HPDE6-E6E7 (cell line): ENCODE measurements around the gene VWA1.
"Not testable (repeated sequence)": the region's sequence is repeated elsewhere in the genome, so short reads cannot be mapped to it uniquely, and the experiment has no call there.

Experiments
- DNase-seq: peaks from one replicate; pipeline ENCODE4 v3.0.0; 2011; ENCODE audit warnings: missing footprints; ENCODE audit errors: extremely low spot score

VWA1 gene

GRCh38 chr1:1435106-1435903 lies at the start of gene VWA1:
TSS of gene VWA1 (plus strand) at chr1:1435690. CDS start at chr1:1435749, 59 bp downstream.
- DNase-seq: no peak

GRCh38 chr1:1385931-1386330 lies 49.6 kb upstream of the VWA1 start:
- no peak for DNase-seq

- DNase-seq: no peak
These were observed 48.1 kb upstream of the VWA1 start for GRCh38 chr1:1387098-1388077.

- no peak for DNase-seq
These were observed 47.4 kb upstream of the VWA1 start for GRCh38 chr1:1388078-1388472.

GRCh38 chr1:1390675-1391074 lies 44.8 kb upstream of the VWA1 start:
- no peak for DNase-seq

- no peak for DNase-seq
These were observed 44.3 kb upstream of the VWA1 start for GRCh38 chr1:1391225-1391624.

- DNase-seq: no peak
These were observed 42.5 kb upstream of the VWA1 start for GRCh38 chr1:1393014-1393413.

GRCh38 chr1:1393428-1393827 lies 42.1 kb upstream of the VWA1 start:
- no peak for DNase-seq

- DNase-seq: no peak
These were observed 41.4 kb upstream of the VWA1 start for GRCh38 chr1:1394116-1394515.

GRCh38 chr1:1395166-1395565 lies 40.3 kb upstream of the VWA1 start:
- no peak for DNase-seq

- DNase-seq: no peak
These were observed 37.5 kb upstream of the VWA1 start for GRCh38 chr1:1397839-1398523.

- DNase-seq: no peak
These were observed 36.8 kb upstream of the VWA1 start for GRCh38 chr1:1398677-1399186.

- DNase-seq: peak; percentile 96
These were observed 36.2 kb upstream of the VWA1 start, which contains the start of gene CCNL2 for GRCh38 chr1:1399187-1399871. TSS of gene CCNL2 (minus strand) at chr1:1399335. CDS start at chr1:1399306, 29 bp downstream.

GRCh38 chr1:1399872-1400575 lies 35.5 kb upstream of the VWA1 start:
- DNase-seq: no peak

- no peak for DNase-seq
These were observed 34.7 kb upstream of the VWA1 start for GRCh38 chr1:1400576-1401456.

- no peak for DNase-seq
These were observed 34.0 kb upstream of the VWA1 start for GRCh38 chr1:1401457-1402010.

- DNase-seq: no peak
These were observed 33.2 kb upstream of the VWA1 start for GRCh38 chr1:1402072-1402900.

- not testable (repeated sequence) for DNase-seq
These were observed 32.5 kb upstream of the VWA1 start for GRCh38 chr1:1402901-1403392.
